DOHH2 (cell line): Measurements from ENCODE around the gene RPRM.

Experiments
- EZH2phosphoT487 ChIP-seq: fragments of 200-600 bp; sonication (generic); IDR thresholded peaks from 2 replicates; pipeline ENCODE4 v1.6.1; 2017; ENCODE audit warnings: borderline replicate concordance, mild to moderate bottlenecking, antibody characterized with exemption, low read length, moderate library complexity, mixed read lengths
- TF ChIP-seq, protein P1 (sequence below): fragments of 200-600 bp; sonication (generic); IDR thresholded peaks from one replicate; pipeline ENCODE4 v1.5.1; 2014; ENCODE audit warnings: antibody characterized with exemption, mild to moderate bottlenecking, low read depth, low read length; ENCODE audit not compliant: poor library complexity, severe bottlenecking

- TF ChIP-seq, protein P1, sequence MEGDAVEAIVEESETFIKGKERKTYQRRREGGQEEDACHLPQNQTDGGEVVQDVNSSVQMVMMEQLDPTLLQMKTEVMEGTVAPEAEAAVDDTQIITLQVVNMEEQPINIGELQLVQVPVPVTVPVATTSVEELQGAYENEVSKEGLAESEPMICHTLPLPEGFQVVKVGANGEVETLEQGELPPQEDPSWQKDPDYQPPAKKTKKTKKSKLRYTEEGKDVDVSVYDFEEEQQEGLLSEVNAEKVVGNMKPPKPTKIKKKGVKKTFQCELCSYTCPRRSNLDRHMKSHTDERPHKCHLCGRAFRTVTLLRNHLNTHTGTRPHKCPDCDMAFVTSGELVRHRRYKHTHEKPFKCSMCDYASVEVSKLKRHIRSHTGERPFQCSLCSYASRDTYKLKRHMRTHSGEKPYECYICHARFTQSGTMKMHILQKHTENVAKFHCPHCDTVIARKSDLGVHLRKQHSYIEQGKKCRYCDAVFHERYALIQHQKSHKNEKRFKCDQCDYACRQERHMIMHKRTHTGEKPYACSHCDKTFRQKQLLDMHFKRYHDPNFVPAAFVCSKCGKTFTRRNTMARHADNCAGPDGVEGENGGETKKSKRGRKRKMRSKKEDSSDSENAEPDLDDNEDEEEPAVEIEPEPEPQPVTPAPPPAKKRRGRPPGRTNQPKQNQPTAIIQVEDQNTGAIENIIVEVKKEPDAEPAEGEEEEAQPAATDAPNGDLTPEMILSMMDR: no peak
- no peak for TF ChIP-seq EZH2phosphoT487
These were observed 47.4 kb downstream of the RPRM start for GRCh38 chr2:153431114-153431513.
